MCF 10A (cell line): ENCODE data around the gene FAM200C. TPM values are rescaled to one million over a fixed set of nuclear protein-coding genes. Genes with fewer than 3 reads are reported as not detected.

Experiments
- total RNA-seq: library from RNA; stranded (reverse); gene quantifications from 2 replicates; pipeline ENCODE4 v1.2.3, GENCODE V29; 2022

Gene FAM200C
- total RNA-seq, 1 experiment from 2014 or later = 2.2 TPM

Other genes with a start within 250 kb of the FAM200C start
- not detected in 2 replicates for gene FABP6, start 170.5 kb downstream of the FAM200C start, total RNA-seq
- 3.5 and 3.6 TPM in 2 replicates for gene CCNJL, start 87.5 kb downstream of the FAM200C start, total RNA-seq
- gene C1QTNF2, start 29.4 kb downstream of the FAM200C start, total RNA-seq = not detected in 2 replicates
- gene SLU7, start 19.0 kb upstream of the FAM200C start, total RNA-seq = 64.6 and 85.6 TPM in 2 replicates
- 87.0 and 119 TPM in 2 replicates for gene PTTG1, start 21.8 kb upstream of the FAM200C start, total RNA-seq